AG09309 (cell line): Measurements from ENCODE around the gene IL31.

Source experiments
- DNase-seq: peaks from one replicate; pipeline ENCODE4 v3.0.0-alpha.2; 2010; ENCODE audit warnings: low read depth
- H3K4me3 ChIP-seq: 2 replicates; pipeline ENCODE4 v1.5.1; 2011; ENCODE audit warnings: mild to moderate bottlenecking, low read depth, low read length, moderate library complexity; ENCODE audit not compliant: control insufficient read depth
- TF ChIP-seq, protein P1 (sequence below): IDR thresholded peaks from 2 replicates; pipeline ENCODE4 v1.5.1; 2011; ENCODE audit warnings: mild to moderate bottlenecking, low read depth, low read length, inconsistent platforms; ENCODE audit not compliant: insufficient read depth, control insufficient read depth; ENCODE audit errors: missing control alignments

The IL31 gene

DNA sequence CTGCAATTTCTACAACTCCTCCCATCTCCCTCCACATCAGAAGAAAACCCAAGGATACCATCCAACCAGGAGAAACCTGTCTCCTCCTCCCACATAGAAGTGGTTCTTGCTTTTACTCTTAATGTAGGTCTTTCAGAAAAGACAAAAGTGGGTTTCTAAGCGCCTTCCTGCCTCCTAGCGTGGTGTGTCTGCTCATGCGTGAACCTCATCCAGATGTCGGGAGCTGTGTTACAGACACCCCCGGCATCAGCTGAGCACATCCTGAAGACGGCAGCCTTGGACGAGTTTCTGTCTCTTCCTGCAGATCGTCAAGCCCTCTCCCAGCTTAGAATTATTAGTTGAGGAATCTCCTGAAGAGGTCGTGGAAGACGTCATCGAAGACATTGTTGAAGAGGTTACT is 18.4 kb upstream of the IL31 start:
- H3K4me3 ChIP-seq: no peak overlapping the region
- TF ChIP-seq, protein P1, sequence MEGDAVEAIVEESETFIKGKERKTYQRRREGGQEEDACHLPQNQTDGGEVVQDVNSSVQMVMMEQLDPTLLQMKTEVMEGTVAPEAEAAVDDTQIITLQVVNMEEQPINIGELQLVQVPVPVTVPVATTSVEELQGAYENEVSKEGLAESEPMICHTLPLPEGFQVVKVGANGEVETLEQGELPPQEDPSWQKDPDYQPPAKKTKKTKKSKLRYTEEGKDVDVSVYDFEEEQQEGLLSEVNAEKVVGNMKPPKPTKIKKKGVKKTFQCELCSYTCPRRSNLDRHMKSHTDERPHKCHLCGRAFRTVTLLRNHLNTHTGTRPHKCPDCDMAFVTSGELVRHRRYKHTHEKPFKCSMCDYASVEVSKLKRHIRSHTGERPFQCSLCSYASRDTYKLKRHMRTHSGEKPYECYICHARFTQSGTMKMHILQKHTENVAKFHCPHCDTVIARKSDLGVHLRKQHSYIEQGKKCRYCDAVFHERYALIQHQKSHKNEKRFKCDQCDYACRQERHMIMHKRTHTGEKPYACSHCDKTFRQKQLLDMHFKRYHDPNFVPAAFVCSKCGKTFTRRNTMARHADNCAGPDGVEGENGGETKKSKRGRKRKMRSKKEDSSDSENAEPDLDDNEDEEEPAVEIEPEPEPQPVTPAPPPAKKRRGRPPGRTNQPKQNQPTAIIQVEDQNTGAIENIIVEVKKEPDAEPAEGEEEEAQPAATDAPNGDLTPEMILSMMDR: no peak
- DNase-seq: no peak

DNA sequence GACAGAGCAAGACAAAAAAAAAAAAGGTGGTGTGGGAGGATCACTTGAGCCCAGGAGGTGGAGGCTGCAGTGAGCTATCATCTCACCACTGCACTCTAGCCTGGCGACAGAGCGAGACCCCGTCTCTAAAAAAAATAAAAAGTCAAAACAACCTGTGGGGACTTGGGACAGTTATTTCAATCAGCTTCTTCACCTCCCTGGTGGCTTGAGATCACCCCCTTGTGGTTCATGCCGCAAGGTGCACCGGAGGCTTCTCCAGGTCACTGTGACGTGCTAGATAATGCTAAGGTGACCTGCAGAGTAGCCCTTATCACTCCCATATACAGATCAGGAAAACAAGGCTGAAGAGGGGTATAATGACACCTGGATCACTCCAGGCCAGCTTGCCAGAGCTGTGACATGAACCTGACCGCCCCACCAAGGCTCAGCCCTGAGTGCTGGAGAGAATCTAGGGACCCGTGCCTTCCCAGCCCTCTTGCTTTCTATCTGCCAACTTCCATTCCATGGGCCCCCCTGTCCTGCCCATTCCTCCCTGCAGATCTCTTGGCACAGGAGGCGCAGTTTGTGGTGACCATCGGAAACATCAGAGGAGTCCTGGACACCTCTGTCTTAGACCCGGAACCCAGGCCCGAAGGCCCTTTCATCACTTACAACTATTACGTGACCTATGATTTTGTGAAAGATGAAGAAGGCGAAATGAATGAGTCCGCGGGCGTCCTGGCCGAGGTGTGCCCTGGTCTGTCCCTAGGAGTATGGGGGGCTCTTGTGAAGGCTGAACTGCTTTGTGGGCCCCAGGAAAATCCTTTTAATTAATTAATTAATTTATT is 17.0 kb upstream of the IL31 start:
- DNase-seq: no peak
- H3K4me3 ChIP-seq: no peak overlapping the region
- TF ChIP-seq, protein P1: peak; percentile 86

DNA sequence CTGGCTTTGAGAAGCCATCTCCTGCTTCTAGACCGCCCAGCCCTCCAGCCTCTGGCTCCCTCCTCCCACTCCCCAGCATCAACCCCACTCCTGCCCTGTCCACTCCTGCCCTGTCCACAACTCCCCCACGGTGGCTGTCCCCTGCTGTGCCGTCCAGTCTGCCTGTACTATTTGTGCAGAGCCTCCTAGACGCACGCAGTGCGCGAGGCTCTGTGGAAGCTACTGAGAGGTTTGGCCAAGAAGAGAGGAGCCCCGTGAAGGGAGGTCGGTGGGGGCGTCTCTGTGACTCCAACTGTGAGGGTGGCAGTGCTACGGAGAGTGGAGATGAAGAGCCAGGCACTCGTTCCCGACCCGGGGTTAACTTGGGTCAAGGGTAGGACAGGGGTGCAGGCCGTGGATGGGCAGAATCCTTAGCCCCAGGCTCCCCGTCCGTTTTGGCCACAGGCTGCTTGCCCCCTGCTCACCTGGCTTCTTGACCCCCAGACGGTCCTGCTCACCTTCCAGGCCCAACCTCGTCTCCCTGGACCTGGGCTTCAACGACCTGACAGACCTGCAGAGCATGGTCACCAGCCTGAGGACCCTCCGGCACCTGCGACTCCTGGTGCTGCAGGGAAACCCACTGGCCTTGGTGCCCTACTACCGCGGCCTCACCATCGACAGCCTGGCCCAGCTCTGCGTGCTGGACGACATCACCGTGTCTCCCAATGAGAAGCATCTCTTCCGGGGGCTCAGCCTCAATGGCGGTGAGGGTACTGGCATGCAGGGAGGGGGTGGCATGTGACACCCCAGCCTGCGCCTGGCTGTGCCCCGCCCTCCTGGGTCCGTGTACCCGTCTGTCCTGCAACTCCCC is 15.8 kb upstream of the IL31 start:
- no peak overlapping the region for H3K4me3 ChIP-seq
- no peak for DNase-seq
- TF ChIP-seq, protein P1: no peak

DNA sequence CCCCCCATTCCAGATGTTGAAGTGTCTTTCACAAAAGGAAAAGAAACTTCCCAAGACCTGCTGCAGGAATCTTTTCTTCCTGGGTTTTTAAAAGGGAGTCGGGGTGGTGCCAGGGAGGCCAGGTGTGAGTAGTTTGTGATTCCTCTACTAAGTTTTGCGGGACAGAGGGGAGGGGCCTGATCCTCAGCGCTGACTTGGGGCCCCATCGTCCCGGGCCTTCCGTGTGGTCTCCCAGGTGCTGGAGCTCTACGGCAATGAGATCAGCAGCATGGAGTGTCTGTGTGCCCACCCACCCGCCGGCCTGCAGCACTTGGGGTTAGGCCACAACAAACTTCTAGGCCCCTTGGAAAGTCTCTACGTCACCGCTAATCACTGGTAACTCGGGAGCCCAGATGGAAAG is 13.4 kb upstream of the IL31 start:
- TF ChIP-seq, protein P1: no peak
- H3K4me3 ChIP-seq: no peak overlapping the region
- no peak for DNase-seq

DNA sequence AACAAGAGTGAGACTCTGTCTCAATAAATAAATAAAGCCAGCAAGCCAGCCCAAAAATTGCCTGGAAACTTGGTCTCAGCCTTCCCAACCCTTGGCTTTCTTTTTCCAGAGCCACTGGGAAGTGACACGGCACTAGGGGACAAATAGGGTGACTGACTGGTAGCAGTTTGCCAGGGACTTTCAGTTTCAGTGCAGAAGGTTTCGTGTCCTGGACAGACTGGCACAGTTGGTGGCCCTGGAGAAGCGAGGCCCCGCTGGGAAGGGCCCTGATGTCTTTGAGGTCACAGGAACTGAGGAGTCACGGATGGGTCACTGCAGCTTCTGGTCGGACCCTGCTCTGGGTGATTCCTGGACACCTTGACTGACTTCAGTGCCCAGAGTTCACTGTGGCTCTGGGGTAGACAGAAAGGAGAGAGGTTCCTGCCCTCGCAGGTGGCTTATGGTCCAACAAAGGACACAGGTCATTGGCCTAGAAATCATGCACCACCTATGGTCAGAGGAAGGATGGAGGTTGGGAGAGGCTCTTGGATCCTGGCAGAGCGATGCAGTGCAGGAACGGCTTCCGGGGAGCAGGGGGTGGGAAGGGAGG is 11.6 kb upstream of the IL31 start:
- TF ChIP-seq, protein P1: no peak
- DNase-seq: no peak
- no peak overlapping the region for H3K4me3 ChIP-seq

DNA sequence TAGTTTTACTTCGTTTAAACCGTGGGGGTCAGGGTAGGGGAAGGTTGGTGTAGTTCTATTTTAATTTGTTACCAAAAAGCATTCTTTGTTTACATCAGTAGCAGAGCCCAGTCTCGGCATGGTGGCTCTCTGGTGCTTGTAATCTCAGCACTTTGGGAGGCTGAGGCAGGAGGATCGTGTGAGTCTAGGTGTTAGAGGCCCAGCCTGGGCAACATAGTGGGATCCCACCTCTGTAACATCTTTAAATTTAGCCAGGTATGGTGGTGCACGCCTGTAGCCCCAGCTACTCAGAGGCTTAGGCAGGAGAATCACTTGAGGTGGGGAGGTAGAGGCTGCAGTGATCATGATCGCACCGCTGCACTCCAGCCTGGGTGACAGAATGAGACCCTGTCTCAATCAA is 11.1 kb upstream of the IL31 start:
- TF ChIP-seq, protein P1: no peak
- no peak for DNase-seq
- H3K4me3 ChIP-seq: no peak overlapping the region
